Measurements from ENCODE around the gene TMEM63B.

TMEM63B gene

GRCh38 chr6:44102527-44102926 is 24.8 kb upstream of the TMEM63B start:
- TF ChIP-seq POLR2A (IDR thresholded peaks at IDR 0.05; ENCODE audit: low read length), result no peak
- no peak for DNase-seq

- no peak for DNase-seq
- no peak for TF ChIP-seq GATA1 (IDR thresholded peaks at IDR 0.05; ENCODE audit: low read depth, low read length)
- TF ChIP-seq POLR2A (IDR thresholded peaks at IDR 0.05; ENCODE audit: low read length), result no peak
Observed at GRCh38 chr6:44104481-44105021, 22.8 kb upstream of the TMEM63B start.

- no peak for DNase-seq
- TF ChIP-seq GATA1 (IDR thresholded peaks at IDR 0.05; ENCODE audit: low read depth, low read length) (no peak), POLR2A (IDR thresholded peaks at IDR 0.05; ENCODE audit: low read length) (no peak)
Observed at GRCh38 chr6:44105146-44105545, 22.2 kb upstream of the TMEM63B start.

GRCh38 chr6:44105993-44106740 is 21.2 kb upstream of the TMEM63B start:
- DNase-seq, result peak; percentile 26 to 38
- TF ChIP-seq POLR2A (IDR thresholded peaks at IDR 0.05; ENCODE audit: low read length), result no peak
- TF ChIP-seq GATA1 (IDR thresholded peaks at IDR 0.05; ENCODE audit: low read depth, low read length), result no peak

- DNase-seq, result no peak
- TF ChIP-seq GATA1 (IDR thresholded peaks at IDR 0.05; ENCODE audit: low read depth, low read length) (no peak), POLR2A (IDR thresholded peaks at IDR 0.05; ENCODE audit: low read length) (no peak)
Observed at GRCh38 chr6:44107017-44107416, 20.3 kb upstream of the TMEM63B start.

GRCh38 chr6:44108471-44108870 is 18.9 kb upstream of the TMEM63B start:
- DNase-seq, result no peak
- TF ChIP-seq POLR2A (IDR thresholded peaks at IDR 0.05; ENCODE audit: low read length), result no peak
- no peak for TF ChIP-seq GATA1 (IDR thresholded peaks at IDR 0.05; ENCODE audit: low read depth, low read length)

GRCh38 chr6:44109212-44109611 is 18.1 kb upstream of the TMEM63B start:
- DNase-seq, result no peak
- TF ChIP-seq POLR2A (IDR thresholded peaks at IDR 0.05; ENCODE audit: low read length) (no peak), GATA1 (IDR thresholded peaks at IDR 0.05; ENCODE audit: low read depth, low read length) (no peak)

- TF ChIP-seq GATA1 (IDR thresholded peaks at IDR 0.05; ENCODE audit: low read depth, low read length), result no peak
- TF ChIP-seq POLR2A (IDR thresholded peaks at IDR 0.05; ENCODE audit: low read length), result no peak
- no peak for DNase-seq
Observed at GRCh38 chr6:44110005-44110676, 17.2 kb upstream of the TMEM63B start.

- DNase-seq, result no peak
- TF ChIP-seq POLR2A (IDR thresholded peaks at IDR 0.05; ENCODE audit: low read length), result no peak
- TF ChIP-seq GATA1 (IDR thresholded peaks at IDR 0.05; ENCODE audit: low read depth, low read length), result no peak
Observed at GRCh38 chr6:44110966-44111365, 16.4 kb upstream of the TMEM63B start.

- DNase-seq, result no peak
- TF ChIP-seq POLR2A (IDR thresholded peaks at IDR 0.05; ENCODE audit: low read length) (no peak), GATA1 (IDR thresholded peaks at IDR 0.05; ENCODE audit: low read depth, low read length) (no peak)
Observed at GRCh38 chr6:44111434-44112417, 15.6 kb upstream of the TMEM63B start.

GRCh38 chr6:44113414-44113813 is 13.9 kb upstream of the TMEM63B start:
- no peak for DNase-seq
- no peak for TF ChIP-seq POLR2A (IDR thresholded peaks at IDR 0.05; ENCODE audit: low read length)
- no peak for TF ChIP-seq GATA1 (IDR thresholded peaks at IDR 0.05; ENCODE audit: low read depth, low read length)

- TF ChIP-seq GATA1 (IDR thresholded peaks at IDR 0.05; ENCODE audit: low read depth, low read length), result no peak
- TF ChIP-seq POLR2A (IDR thresholded peaks at IDR 0.05; ENCODE audit: low read length), result no peak
- DNase-seq, result no peak
Observed at GRCh38 chr6:44115866-44116265, 11.5 kb upstream of the TMEM63B start.

GRCh38 chr6:44116641-44117382 is 10.5 kb upstream of the TMEM63B start:
- TF ChIP-seq GATA1 (IDR thresholded peaks at IDR 0.05; ENCODE audit: low read depth, low read length), result no peak
- no peak for DNase-seq
